Hepatocyte (in vitro differentiated cells): Measurements from ENCODE around the gene FKBP1B. TPM values are rescaled to one million over a fixed set of nuclear protein-coding genes. Genes with fewer than 3 reads are reported as not detected.

ENCODE experiments used
- DNase-seq: peaks from one replicate; pipeline ENCODE4 v3.0.0-alpha.2; 2016; ENCODE audit warnings: low spot score
- H2AFZ ChIP-seq: fragments of 200-600 bp; sonication (generic); 2 replicates; pipeline ENCODE4 v1.6.0; 2016; ENCODE audit warnings: antibody characterized with exemption, mild to moderate bottlenecking
- H3K27ac ChIP-seq: fragments of 200-600 bp; sonication (generic); 2 replicates; pipeline ENCODE4 v1.5.1; 2016; ENCODE audit warnings: mild to moderate bottlenecking
- H3K27me3 ChIP-seq: fragments of 200-600 bp; sonication (generic); 2 replicates; pipeline ENCODE4 v1.6.1; 2016
- H3K36me3 ChIP-seq: fragments of 200-600 bp; sonication (generic); replicated peaks from 2 replicates; pipeline ENCODE4 v1.5.1; 2016; ENCODE audit warnings: low read depth; ENCODE audit not compliant: insufficient read depth
- H3K4me1 ChIP-seq: fragments of 200-600 bp; sonication (generic); 2 replicates; pipeline ENCODE4 v1.5.1; 2016; ENCODE audit warnings: mild to moderate bottlenecking, moderate library complexity; ENCODE audit not compliant: insufficient read depth
- H3K4me2 ChIP-seq: fragments of 200-600 bp; sonication (generic); 2 replicates; pipeline ENCODE4 v1.6.0; 2016
- H3K4me3 ChIP-seq: fragments of 200-600 bp; sonication (generic); 2 replicates; pipeline ENCODE4 v1.5.1; 2016; ENCODE audit warnings: mild to moderate bottlenecking
- H3K79me2 ChIP-seq: fragments of 200-600 bp; sonication (generic); 2 replicates; pipeline ENCODE4 v1.6.0; 2017; ENCODE audit warnings: mild to moderate bottlenecking
- H3K9me2 ChIP-seq: fragments of 200-600 bp; sonication (generic); replicated peaks from 2 replicates; pipeline ENCODE4 v1.6.0; 2017; ENCODE audit warnings: mild to moderate bottlenecking; ENCODE audit not compliant: insufficient read depth
- H3K9me3 ChIP-seq: fragments of 200-600 bp; sonication (generic); 2 replicates; pipeline ENCODE4 v1.5.1; 2016; ENCODE audit warnings: low read depth, mild to moderate bottlenecking
- H4K20me1 ChIP-seq: fragments of 200-600 bp; sonication (generic); 2 replicates; pipeline ENCODE4 v1.6.0; 2016; ENCODE audit warnings: mild to moderate bottlenecking; ENCODE audit not compliant: insufficient read depth, poor library complexity, severe bottlenecking
- CTCF ChIP-seq: fragments of 200-600 bp; sonication (generic); IDR thresholded peaks from 2 replicates; pipeline ENCODE4 v1.5.1; 2016; ENCODE audit warnings: antibody characterized with exemption, mild to moderate bottlenecking; ENCODE audit not compliant: poor library complexity
- EZH2 ChIP-seq: fragments of 200-600 bp; sonication (generic); IDR thresholded peaks from 2 replicates; pipeline ENCODE4 v1.6.1; 2016; ENCODE audit warnings: antibody characterized with exemption, mild to moderate bottlenecking, borderline replicate concordance
- EZH2phosphoT487 ChIP-seq: fragments of 200-600 bp; sonication (generic); IDR thresholded peaks from one replicate; pipeline ENCODE4 v1.6.1; 2018; ENCODE audit warnings: antibody characterized with exemption, mild to moderate bottlenecking, low read depth, moderate library complexity; ENCODE audit not compliant: unreplicated experiment, severe bottlenecking
- WGBS: methylation state at CpG from one replicate; pipeline ENCODE4 v1.1.6; 2016; ENCODE audit warnings: low lambda C conversion rate; ENCODE audit errors: missing lambda C conversion rate; 5-methylcytosine and 5-hydroxymethylcytosine counted together
- polyA plus RNA-seq: library from polyadenylated mRNA; unstranded; fragments of >200 nt; fragmentation: Nextera tagmentation; extraction: Ambion mirVana; gene quantifications from 2 replicates; pipeline ENCODE4 v1.2.1, GENCODE V29; 2016
- total RNA-seq: library from RNA; depleted of rRNA; stranded (reverse); fragments of >200 nt; gene quantifications from 2 replicates; pipeline ENCODE4 v1.2.3, GENCODE V29; 2014

Gene FKBP1B
- total and polyA plus RNA-seq, 2 experiments from 2014 or later = 20.2 to 37.2 TPM

GRCh38 chr2:24022324-24022974 is 27.1 kb upstream of the FKBP1B start:
- Histone ChIP-seq H3K27ac (no peak overlapping the region), H3K4me3 (no peak overlapping the region), H3K36me3 (no peaks in the 10 kb centered on the region), H3K79me2 (no peaks in the 10 kb centered on the region), H4K20me1 (no peaks in the 10 kb centered on the region), H3K4me2 (no peak overlapping the region), H3K27me3 (no peaks in the 10 kb centered on the region), H3K9me2 (no peaks in the 10 kb centered on the region), H3K4me1 (no peaks in the 10 kb centered on the region), H2AFZ (no peak overlapping the region), H3K9me3 (no peaks in the 10 kb centered on the region)
- no peak for TF ChIP-seq CTCF
- no peak for TF ChIP-seq EZH2phosphoT487
- TF ChIP-seq EZH2 = no peak
- no peak for DNase-seq
- 96% methylated on average over 14 of the region's 14 CpGs for WGBS

- WGBS = 90% methylated on average over 13 of the region's 16 CpGs
- no peak for TF ChIP-seq CTCF
- no peak for TF ChIP-seq EZH2
- no peak for TF ChIP-seq EZH2phosphoT487
- DNase-seq = no peak
- Histone ChIP-seq H3K36me3 (no peaks in the 10 kb centered on the region), H4K20me1 (no peaks in the 10 kb centered on the region), H3K79me2 (no peaks in the 10 kb centered on the region), H3K4me1 (no peaks in the 10 kb centered on the region), H3K9me3 (no peaks in the 10 kb centered on the region), H3K9me2 (no peaks in the 10 kb centered on the region), H3K4me3 (no peak overlapping the region), H2AFZ (no peak overlapping the region), H3K4me2 (no peak overlapping the region), H3K27me3 (no peaks in the 10 kb centered on the region), H3K27ac (no peak overlapping the region)
These were observed 26.5 kb upstream of the FKBP1B start for GRCh38 chr2:24022975-24023575.

- Histone ChIP-seq H3K4me3 (no peak overlapping the region), H3K4me2 (no peak overlapping the region), H2AFZ (no peak overlapping the region), H3K36me3 (no peaks in the 10 kb centered on the region), H4K20me1 (no peaks in the 10 kb centered on the region), H3K27me3 (no peaks in the 10 kb centered on the region), H3K27ac (no peak overlapping the region), H3K4me1 (no peaks in the 10 kb centered on the region), H3K9me3 (no peaks in the 10 kb centered on the region), H3K9me2 (no peaks in the 10 kb centered on the region), H3K79me2 (no peaks in the 10 kb centered on the region)
- peak; percentile 8 for TF ChIP-seq CTCF
- TF ChIP-seq EZH2phosphoT487 = no peak
- TF ChIP-seq EZH2 = no peak
- WGBS = 72% methylated on average over 12 of the region's 12 CpGs
- no peak for DNase-seq
These were observed 25.5 kb upstream of the FKBP1B start for GRCh38 chr2:24024018-24024417.
